SHP77 treated with DMSO at 0.1 percent for 48 hours (cell line): Measurements from ENCODE around the gene OPA3.

ENCODE experiments used
- DNase-seq: peaks from one replicate; lab custom pipeline; 2025; lab: John Stamatoyannopoulos, UW

OPA3 gene

DNA sequence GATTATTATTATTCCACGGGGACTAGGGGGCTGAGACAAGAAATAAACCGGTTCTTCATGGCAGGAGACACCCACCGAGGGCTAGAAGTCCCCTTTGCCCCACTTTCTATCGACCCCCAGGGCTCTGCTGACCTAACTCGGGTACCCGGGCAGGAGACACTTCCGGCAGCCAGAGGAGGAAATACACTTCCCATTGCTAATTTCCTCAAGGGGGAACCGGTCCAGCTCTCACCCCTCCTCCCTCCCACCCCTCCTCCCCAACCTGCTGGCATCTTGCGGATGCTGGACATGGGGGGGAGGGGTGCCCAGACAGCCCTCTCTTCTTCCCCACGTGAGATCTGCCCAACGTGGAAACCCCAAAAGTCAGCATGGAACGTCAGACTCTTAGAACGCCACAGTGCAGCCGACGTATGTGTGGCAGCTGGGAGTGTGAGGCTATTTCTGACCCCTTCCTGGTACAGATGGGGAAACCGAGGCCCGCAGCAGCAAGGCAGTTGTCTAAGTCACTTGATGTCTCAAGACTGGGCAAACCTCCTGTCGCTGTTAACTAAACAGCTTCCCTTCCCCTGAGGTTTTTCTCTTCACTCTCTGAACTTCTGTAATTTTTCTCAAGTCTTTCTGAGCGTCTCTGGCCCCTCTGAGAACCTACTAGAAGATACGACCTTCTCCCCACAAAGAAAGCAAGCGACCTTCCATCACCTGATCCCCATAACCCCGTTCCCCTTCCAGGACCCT, 13.8 kb upstream of the OPA3 start:
- no peak for DNase-seq

DNA sequence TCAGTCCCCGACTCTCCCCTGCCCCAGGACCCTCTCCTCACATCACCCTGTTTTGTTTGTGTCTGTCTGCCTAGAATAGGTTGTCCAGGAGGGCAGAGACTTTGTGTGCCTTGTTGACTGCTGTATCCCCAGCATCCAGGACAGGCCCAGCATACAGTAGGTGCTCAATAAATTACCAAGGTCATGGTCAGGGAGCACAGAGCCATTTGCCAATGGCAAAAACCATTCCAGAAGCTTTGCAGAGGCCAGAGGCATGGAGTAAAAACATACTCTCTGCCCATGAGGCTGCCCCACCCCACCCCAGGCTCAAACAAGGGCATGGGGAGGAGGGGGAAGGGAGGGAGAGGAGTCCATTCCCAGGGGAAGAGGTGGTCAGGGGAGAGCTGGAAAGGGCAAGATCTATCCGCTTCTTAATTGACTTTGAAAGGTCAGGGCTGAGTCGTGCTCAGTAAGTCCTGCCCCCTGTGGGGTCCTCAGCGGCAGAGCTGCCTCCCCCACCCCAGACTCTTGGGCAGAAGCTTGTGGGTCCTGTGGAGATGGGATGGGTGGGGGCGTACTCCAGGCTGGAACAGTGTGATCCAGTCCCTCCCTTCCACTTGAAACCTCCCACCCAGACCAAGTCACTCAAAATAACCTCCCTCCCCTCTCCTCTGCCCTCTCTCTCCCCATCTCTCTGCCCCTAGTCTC, 13.0 kb upstream of the OPA3 start:
- no peak for DNase-seq

DNA sequence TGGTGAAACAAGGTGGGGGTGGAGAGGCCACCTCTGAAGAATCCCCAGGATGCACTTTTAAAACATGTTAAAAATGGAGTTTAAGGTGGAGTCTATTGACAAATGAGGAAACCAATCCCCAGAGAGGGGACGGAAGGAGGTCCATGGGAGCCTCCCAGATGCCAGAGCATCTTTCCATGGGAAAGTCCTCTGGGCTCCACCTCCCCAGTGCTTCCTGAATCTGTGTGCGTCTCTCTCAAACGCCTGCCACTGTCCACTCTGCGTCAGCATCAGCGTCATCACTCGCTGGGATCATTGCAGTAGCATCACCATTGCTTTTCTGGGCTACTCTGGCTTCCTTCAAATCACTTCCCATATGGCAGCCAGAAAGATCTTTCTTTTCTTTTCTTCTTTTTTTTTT, 11.2 kb upstream of the OPA3 start:
- DNase-seq, result no peak

DNA sequence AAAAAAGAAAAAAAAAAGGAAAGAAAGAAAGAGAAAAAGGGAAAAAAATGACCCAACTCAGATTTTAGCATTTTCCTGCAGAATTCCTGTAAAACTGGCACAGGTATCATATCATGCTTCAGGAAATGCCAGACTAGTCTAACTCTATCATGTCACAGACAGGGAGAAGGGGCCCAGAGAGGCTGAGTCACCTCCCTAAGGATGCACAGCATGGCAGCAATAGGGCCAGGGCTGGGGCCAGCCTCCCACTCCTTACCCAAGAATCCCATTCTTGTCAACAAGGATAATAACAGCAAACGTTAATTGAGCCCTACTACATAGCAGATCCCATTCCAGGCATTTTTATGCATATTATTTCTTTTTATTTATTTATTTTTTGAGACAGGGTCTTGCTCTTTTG, 8.9 kb upstream of the OPA3 start:
- no peak for DNase-seq

DNA sequence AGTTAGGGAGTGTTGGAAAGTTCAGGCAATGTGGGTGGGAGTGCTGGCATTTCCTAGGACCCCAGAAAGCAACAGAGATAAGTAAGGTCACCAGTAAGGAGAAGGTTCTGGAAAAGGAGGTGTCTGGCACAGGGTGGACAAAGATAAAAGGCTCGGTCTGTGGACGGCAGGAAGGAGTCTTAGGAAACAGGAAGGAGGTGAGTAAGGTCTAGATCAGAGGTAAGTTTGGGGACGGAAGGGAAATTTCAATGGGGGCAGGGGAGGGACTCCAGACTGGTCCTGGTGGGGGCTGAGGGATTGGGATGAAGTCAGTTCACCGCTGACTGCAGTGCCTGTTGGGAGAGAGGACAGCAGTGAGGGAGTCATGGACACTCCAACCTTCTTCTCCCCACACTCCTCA, 7.8 kb upstream of the OPA3 start:
- DNase-seq, result no peak

DNA sequence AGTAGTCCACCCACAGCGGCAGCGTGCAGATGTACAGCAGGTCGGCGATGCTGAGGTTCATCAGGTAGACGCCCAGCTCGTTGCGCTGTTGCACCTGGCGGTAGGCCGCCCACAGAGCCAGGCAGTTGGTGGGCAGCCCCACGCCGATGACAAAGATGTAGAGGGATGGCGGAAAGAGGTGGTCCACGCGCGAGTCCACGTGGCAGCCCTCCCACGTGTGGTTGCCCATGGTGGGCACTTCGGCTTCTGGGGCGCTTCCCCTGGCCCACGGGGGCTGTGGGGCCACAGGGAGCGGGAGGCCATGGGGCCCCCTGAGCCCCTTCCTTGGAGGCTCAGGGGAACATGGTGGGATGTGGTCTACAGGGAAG, 7.0 kb upstream of the OPA3 start:
- DNase-seq, result no peak

DNA sequence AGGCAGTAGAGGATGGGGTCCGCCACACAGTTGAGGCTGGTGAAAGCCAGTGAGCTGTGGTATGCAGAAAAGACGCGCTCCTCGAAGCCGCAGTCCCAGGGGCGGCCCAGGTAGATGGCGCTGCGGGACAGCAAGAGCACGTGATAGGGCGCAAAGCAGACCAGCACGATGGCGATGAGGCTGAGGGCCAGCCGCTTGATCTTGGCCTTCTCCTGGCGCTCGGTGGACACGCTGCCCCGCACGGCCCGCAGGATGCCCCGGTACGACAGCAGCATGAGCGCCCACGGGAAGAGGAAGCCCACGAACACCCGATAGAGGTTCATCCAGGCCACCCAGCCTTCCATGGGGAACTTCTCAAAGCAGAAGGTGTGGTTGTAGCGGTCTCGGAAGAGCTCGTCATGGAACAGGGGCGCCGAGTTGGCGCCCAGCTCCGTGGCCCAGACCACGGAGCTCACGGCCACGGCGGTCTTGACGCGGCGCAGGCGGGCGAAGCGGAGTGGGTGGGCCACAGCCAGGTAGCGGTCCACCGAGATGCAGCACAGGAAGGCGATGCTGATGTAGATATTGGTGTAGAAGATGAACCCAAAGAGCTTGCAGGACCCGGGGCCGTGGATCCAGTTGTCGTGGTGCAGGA, 6.5 kb upstream of the OPA3 start:
- DNase-seq, result peak; percentile 32

DNA sequence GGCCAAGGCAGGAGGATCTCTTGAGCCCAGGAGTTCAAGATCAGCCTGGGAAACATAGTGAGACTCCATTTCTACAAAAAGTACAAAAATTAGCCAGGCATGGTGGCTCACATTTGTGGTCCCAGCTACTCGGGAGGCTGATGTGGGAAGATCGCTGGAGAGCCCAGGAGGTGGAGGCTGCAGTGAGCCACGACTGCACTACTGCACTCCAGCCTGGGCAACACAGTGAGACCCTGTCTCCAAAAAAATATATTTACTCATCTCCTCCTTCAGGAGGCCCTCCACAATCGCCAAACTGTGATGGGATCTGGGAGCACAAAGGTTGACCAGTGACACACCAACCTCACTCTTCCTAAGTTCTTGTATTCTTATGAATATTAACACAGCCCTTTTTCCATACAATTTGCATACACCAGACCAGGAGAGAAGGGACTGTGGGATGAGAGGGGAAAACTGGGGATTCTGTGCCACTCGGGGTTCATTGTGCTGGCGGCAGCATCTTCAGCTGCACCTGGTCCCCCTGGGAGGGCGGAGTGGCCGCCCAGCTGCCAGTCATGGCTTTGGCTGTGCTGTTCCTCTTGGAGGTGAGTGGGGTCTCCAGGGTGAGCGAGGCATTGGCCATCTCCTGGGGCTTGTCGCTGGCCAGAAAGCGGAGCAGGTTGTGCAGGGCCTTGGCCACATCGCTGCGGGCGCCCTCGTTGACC, 5.8 kb upstream of the OPA3 start:
- no peak for DNase-seq

DNA sequence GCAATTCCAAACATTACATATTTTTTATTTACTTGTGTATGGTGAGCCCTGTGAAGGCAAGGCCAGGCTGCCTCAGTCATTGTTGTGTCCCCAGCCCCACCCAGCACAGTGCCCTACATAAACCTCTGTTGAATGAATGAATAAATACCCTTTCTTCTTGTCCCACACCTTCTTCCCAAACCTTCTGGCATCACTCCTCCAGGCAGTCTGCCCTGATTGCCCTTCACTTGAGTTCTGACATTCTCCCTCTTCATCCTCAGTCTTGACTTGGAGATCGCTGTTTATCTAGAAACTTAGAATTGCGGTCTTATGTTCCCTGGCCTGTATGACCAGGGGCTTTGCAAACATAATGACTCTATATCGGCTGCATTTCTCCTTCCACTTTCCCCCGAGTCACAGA, 5.2 kb upstream of the OPA3 start:
- no peak for DNase-seq

DNA sequence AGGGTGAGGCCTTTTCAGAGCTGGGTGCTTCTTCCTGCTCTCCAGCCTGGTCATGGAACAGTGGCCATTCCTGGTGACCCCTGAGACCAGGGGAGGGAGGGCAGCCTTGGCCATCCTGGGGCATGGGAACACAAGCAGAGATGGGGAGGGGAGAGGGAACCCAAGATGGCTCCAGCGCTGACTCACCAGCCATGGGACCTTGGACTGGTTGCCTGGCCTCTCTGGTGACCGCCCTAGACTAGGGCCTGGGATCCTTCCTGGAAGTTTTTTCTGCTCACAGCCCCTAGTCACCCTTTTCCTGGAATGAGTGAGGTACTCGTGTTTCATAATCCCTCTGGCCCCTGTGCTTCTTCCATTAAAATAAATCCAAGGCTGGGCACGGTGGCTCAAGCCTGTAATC, 3.3 kb upstream of the OPA3 start:
- DNase-seq, result no peak

DNA sequence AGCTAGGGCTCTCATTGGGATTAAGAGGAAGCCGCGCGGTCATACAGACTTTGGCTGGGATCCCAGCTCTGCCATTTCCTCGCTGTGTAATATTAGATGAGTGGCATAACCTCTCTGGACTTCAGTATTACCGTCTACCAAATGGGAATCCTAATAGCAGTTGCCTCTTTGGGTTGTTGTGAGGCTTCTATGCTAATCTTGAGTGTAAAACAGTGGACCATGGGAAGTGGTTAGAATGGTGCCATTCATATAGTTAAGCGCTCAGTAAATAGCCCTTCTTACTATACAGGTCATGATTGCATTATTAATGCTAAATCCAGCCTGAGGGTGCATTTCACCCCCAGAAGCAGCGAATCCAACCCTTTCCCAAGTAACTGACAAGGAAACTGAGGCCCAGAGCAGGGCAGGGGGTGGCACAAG, 566 bp upstream of the OPA3 start:
- no peak for DNase-seq

DNA sequence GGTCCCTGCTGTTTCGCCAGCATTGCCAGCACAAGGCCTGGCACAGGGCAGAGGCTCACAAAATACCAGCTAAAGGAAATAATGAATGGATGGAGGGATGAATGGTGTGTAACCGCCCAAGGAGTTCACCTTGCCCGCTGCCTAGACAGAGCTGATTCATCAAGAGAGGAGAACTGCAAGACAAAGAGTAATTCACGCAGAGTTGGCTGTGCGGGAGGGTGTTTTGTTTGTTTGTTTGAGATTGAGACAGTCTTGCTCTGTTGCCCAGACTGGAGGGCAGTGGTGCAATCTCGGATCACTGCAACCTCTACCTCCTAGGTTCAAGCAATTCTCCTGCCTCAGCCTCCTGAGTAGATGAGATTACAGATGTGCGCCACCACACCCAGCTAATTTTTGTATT, 3.0 kb downstream of the OPA3 start:
- DNase-seq, result no peak

DNA sequence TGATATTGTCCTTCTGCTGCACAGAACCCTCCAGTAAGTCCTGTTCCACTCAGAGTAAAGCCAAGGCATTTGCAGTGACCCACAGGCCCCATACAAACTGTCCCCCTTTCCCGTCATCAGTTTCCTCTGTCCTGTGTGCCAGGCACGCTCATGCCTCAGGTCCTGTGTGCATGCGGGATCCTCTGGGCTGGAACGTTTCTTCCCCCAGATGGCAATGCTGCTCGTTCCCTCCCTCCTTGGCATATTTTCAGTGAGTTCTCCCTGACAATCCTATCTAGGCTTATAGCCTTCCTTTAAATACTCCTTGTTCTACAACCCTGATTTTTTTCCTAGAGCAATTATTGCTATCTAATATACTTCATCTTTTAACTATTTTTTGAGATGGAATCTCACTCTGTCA, 5.7 kb downstream of the OPA3 start:
- DNase-seq, result no peak

DNA sequence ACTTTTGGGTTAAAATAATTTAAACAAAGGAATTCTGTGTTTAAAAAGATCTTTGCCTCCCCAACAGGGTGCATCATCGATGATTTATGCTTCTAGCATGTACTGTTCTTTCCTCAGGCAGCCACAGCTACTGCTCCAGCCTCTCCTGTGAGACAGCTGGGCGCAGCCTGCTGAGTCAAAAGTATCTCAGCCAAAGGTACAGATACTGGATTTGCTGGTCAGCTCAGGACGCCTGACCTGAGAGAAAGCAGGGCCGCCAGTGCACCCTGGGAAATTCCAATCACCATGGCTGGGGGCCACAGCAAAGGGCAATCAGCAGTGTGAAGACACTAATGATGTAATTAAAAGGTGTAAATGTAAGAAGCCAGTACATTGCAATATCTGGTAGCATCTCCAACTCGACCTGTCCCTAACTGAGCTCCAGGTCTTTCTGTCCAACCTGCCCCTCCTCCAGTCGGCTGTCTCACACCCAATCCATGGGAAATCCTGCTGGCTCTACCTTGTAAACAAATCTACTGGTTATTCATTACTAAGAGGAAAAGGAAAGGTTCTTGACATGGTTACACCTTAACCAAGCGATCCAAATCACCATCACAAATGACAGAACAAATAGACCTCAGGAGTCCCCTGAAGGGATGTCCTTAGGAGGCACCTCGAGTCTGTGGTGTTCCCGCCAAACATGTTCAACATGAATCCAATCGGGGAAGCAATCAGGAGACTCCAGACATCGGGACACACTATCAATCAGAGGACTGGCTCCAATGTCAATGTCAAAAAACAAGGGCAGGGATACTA, 7.3 kb downstream of the OPA3 start:
- DNase-seq, result no peak

DNA sequence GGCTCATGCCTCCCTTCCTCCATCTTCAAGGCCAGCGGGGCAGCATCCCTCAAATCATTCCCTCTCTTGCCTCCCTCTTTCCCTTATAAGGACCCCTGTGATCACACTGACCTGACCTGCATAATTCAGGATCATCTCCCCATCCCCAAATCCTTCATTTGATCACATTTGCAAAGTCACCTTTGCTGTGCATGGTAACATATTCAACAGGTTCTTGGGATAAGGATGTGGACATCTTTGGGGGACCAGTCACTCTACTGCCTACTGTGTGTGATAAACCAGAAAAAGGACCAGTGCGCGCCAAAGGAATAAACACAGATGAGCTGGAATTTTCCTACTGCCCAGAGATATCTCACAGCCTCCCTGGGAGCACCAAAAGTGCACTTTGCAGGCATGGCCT, 7.9 kb downstream of the OPA3 start:
- no peak for DNase-seq

DNA sequence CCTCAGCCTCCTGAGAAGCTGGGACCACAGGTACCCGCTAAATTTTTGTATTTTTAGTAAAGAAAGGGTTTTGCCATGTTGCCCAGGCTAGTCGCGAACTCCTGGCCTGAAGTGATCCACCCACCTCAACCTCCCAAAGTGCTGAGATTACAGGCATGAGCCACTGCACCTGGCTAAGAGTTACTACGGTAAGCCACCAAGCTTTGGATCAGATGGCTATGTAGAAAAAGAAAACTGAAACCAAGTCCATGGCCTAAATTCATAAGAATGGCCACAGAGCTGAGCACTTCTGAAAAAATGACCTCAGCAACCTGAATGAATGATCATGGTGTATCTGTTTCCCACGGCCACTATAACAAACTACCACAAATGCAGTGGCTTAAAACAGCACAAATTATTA, 9.4 kb downstream of the OPA3 start:
- DNase-seq, result no peak

DNA sequence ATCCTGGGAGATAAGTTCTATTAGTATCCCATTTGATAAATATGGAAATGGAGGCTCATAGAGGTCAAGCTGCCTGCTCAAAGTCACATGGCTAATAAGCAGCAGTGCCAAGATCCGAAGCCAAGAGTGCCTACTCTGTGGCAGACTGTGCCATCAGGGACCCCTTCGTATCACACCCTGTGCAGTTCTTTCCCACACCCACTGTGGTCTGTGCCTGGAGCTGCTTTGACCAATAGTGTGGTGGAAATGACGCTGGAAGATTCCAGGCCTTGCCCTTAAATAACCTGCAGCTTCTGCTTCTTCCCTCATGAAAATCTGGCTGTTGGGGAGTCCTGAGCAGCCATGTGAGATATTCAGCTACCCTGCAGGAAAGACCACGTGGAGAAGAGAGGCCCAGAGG, 10.1 kb downstream of the OPA3 start:
- no peak for DNase-seq

DNA sequence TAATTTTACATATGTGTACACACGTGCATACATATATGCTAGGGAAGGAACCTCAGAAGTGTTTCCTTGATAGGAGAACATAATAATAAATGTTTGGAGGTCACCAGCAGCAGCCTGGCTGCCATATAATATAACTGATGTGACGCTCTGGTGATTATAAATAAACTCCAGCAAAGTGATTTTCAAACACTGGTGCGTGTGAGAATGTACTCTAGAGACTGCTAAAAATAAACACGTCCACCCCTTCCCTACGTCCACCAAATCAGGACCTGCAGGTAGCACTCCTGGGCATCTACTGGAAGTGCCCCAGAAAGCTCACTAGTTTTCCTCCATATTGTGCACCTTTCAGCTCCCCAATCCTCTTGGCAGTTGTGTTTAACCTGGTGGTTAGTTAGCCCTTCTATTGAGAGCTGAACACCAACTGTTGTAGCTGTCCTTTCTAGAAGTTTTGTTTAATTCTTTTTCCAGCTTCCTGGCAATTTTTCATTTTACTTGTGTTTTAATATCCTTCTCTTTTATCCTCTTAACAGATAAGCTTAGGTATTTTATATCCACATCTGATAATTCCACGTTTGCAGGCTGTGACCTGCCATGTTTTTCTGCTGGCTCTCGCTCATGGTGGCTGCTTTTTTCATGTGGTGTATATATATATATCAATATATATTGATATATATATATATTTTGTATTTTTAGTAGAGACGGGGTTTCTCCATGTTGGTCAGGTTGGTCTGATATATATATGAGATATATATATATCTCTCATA, 13.0 kb downstream of the OPA3 start:
- no peak for DNase-seq

DNA sequence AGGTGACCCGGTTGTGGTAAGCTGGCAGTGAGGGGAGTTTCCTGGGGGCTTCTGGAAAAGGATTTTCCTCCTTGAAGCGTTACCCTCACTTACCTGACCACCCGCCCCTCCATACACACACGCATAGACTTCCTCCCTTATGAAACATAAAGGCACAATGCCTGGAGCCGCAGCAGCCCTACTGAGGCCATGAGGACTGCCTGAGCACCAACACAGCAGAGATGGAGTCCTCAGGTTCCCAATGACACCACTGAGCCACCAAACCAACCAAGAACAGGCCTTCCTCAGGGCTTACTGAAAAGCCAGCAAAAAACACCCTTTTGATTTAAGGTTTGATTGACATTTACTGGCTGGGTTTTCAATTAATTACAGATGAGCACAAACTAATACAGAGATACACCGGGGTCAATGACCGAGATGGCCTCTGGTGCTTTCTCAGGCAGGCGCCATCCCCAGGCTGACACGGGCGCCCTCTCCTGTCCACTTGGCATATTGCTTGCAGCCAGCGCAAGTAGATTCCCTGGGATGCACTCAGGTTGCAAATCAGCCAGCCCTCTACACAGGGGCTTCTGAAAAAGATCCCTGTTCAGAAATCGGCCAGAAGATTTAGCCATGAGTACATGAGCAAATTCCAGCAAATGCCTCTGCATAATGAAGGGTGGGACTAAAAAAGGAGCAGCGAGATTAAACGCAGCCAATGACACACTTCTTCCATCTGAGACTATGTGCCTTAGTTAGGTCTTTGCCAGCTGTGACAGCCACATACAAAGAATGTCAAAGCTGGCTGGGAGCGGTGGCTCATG, 14.8 kb downstream of the OPA3 start:
- no peak for DNase-seq

DNA sequence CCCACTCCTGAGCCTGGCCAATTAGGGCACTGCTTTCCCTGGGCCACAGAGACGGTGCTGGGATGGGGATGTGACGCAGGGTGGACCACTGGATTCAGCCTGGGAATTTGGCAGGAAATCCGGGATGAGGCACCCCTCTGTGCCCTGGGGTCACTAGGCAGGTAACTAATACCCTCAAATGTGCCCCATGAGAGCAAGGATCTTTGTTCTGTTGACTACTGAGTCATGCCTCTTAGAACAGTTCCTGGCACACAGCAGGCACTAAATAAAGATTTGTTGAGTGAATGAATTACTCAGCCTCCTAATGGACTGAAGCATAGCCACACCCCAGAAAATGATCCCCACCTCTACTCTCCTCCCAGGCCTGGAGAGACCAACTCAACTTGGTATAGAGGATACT, 15.9 kb downstream of the OPA3 start:
- no peak for DNase-seq

DNA sequence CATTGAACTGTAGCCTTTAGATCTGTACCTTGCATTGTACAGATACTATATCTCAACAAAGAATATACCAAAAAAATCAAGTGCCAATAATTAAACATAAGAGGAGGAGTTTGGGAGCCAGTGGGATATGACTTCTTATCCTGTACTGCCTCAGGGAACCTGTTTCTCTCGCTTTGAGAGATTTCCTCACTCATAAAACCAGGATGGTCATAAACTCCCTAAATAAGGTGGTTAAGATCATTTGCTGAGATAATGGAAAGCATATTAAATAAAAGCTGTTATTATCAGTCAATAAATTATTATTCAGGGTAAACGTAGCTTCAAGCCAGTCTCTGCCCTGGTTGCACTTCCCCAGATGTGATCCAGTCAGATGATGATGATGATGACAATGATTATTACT, 17.0 kb downstream of the OPA3 start:
- DNase-seq, result no peak
